WTC11 (cell line): Measurements from ENCODE around the gene VSIG4.

Experiments used
- CTCF ChIP-seq: fragments of 200-600 bp; IDR thresholded peaks from 2 replicates; pipeline ENCODE4 v1.8.0; 2022; ENCODE audit warnings: antibody characterized with exemption
- E2F1 ChIP-seq: sonication (generic); formaldehyde crosslinking; IDR thresholded peaks from 2 replicates; pipeline ENCODE4 v1.8.0; 2022; ENCODE audit warnings: mild to moderate bottlenecking, missing genetic modification reagents
- ETV6 ChIP-seq: sonication (generic); formaldehyde crosslinking; IDR thresholded peaks from 2 replicates; pipeline ENCODE4 v1.8.1; 2022; ENCODE audit warnings: mild to moderate bottlenecking, missing genetic modification reagents
- FOXJ3 ChIP-seq: sonication (generic); formaldehyde crosslinking; IDR thresholded peaks from 2 replicates; pipeline ENCODE4 v1.9.0; 2021; ENCODE audit warnings: missing genetic modification reagents, mild to moderate bottlenecking, borderline replicate concordance
- IRF2 ChIP-seq: sonication (generic); formaldehyde crosslinking; IDR thresholded peaks from 2 replicates; pipeline ENCODE4 v1.8.0; 2022; ENCODE audit warnings: low read depth, missing genetic modification reagents, borderline replicate concordance
- JUN ChIP-seq: sonication (generic); formaldehyde crosslinking; IDR thresholded peaks from 2 replicates; pipeline ENCODE4 v1.8.0; 2023; ENCODE audit warnings: mild to moderate bottlenecking, missing genetic modification reagents
- MAX ChIP-seq: sonication (generic); formaldehyde crosslinking; IDR thresholded peaks from 2 replicates; pipeline ENCODE4 v1.8.0; 2022; ENCODE audit warnings: mild to moderate bottlenecking, missing genetic modification reagents
- NR1H2 ChIP-seq: sonication (generic); formaldehyde crosslinking; IDR thresholded peaks from 2 replicates; pipeline ENCODE4 v1.9.0; 2021; ENCODE audit warnings: mild to moderate bottlenecking, moderate library complexity, missing genetic modification reagents
- NR2C2 ChIP-seq: sonication (generic); formaldehyde crosslinking; IDR thresholded peaks from 2 replicates; pipeline ENCODE4 v1.8.0; 2022; ENCODE audit warnings: mild to moderate bottlenecking, missing genetic modification reagents
- STAT6 ChIP-seq: sonication (generic); formaldehyde crosslinking; conservative IDR thresholded peaks from 2 replicates; pipeline ENCODE4 v1.8.1; 2023; ENCODE audit warnings: mild to moderate bottlenecking, low read depth, missing genetic modification reagents, moderate library complexity
- USF1 ChIP-seq: sonication (generic); formaldehyde crosslinking; IDR thresholded peaks from 2 replicates; pipeline ENCODE4 v1.8.0; 2022; ENCODE audit warnings: mild to moderate bottlenecking, missing genetic modification reagents
- ZMAT4 ChIP-seq: fragments of 250-450 bp; sonication (Bioruptor Pico); IDR thresholded peaks from 2 replicates; pipeline ENCODE4 v1.9.0; 2021; ENCODE audit warnings: mild to moderate bottlenecking
- ZNF232 ChIP-seq: sonication (generic); formaldehyde crosslinking; IDR thresholded peaks from 2 replicates; pipeline ENCODE4 v1.8.0; 2022; ENCODE audit warnings: mild to moderate bottlenecking, missing genetic modification reagents
- ZNF281 ChIP-seq: sonication (generic); formaldehyde crosslinking; IDR thresholded peaks from 2 replicates; pipeline ENCODE4 v1.8.0; 2023; ENCODE audit warnings: mild to moderate bottlenecking, missing genetic modification reagents

- TF ChIP-seq STAT6 (CRISPR knock-in tag) = no peak
- no peak for TF ChIP-seq CTCF
- TF ChIP-seq ETV6 = no peak
- no peak for TF ChIP-seq E2F1 (CRISPR knock-in tag)
- no peak for TF ChIP-seq NR1H2 (CRISPR knock-in tag)
- TF ChIP-seq FOXJ3 (CRISPR knock-in tag) = no peak
- no peak for TF ChIP-seq NR2C2
- TF ChIP-seq MAX = no peak
- no peak for TF ChIP-seq IRF2 (CRISPR knock-in tag)
- TF ChIP-seq JUN (CRISPR knock-in tag) = no peak
- TF ChIP-seq USF1 (CRISPR knock-in tag) = no peak
- TF ChIP-seq ZMAT4 = no peak
- no peak for TF ChIP-seq ZNF281 (CRISPR knock-in tag)
- TF ChIP-seq ZNF232 (CRISPR knock-in tag) = no peak
Observed at GRCh38 chrX:66015900-66016689, 23.8 kb downstream of the VSIG4 start.
